ENCODE data around the gene SIRT2.

DNA sequence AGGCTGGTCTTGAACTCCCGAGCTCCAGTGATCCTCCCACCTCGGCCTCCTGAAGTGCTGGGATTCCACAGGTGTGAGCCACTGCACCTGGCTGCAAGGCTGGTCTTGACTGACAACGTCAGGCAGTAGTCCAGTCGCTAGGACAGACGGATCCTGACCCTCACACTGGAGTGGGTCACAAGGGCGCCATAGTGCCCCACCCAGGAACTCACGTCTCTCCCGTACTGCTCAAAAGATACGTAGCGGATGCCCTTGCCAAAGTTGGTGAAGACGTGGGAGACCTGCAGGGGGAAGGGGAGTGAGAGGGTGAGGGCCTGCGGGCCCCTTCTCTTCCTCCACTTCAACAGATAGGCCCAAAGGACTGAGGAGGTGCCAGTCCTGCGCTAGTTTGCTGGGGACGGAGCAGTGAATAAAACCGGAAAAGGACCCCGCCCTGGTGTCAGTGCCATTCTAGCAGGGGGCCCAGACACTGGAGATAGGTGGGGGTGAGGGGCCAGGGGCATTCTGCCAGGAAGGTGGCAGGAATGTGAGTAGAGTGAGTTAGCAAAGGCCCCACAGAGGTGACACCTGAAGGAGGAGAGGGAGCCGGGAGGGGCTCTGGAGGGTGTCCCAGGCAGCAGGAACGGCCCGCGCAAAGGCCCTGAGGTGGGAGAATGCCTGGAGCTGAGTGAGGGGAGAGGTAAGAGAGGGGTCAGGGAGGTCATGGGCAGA lies 43.2 kb upstream of the SIRT2 start:
- TF ChIP-seq EZH2 (IDR thresholded peaks at IDR 0.05) (no peak), POLR2AphosphoS5 (IDR thresholded peaks at IDR 0.05; ENCODE audit: borderline replicate concordance, low read depth, low read length) (no peak; the same call in 1 of the 2 replicates), FOXP2 (optimal IDR thresholded peaks at IDR 0.05; ENCODE audit: control extremely low read depth, extremely low read length, insufficient read depth) (no peak)

Measured in SK-N-MC (cell line).